GM23338 (cell line): ENCODE measurements around the gene SCIMP.

ENCODE experiments used
- EZH2phosphoT487 ChIP-seq: fragments of 200-600 bp; sonication (generic); IDR thresholded peaks from one replicate; pipeline ENCODE4 v1.8.1; 2018; ENCODE audit warnings: antibody characterized with exemption; ENCODE audit not compliant: unreplicated experiment
- POLR2AphosphoS5 ChIP-seq: IDR thresholded peaks from 2 replicates; pipeline ENCODE4 v1.6.1; 2016; ENCODE audit warnings: antibody characterized with exemption, low read depth

DNA sequence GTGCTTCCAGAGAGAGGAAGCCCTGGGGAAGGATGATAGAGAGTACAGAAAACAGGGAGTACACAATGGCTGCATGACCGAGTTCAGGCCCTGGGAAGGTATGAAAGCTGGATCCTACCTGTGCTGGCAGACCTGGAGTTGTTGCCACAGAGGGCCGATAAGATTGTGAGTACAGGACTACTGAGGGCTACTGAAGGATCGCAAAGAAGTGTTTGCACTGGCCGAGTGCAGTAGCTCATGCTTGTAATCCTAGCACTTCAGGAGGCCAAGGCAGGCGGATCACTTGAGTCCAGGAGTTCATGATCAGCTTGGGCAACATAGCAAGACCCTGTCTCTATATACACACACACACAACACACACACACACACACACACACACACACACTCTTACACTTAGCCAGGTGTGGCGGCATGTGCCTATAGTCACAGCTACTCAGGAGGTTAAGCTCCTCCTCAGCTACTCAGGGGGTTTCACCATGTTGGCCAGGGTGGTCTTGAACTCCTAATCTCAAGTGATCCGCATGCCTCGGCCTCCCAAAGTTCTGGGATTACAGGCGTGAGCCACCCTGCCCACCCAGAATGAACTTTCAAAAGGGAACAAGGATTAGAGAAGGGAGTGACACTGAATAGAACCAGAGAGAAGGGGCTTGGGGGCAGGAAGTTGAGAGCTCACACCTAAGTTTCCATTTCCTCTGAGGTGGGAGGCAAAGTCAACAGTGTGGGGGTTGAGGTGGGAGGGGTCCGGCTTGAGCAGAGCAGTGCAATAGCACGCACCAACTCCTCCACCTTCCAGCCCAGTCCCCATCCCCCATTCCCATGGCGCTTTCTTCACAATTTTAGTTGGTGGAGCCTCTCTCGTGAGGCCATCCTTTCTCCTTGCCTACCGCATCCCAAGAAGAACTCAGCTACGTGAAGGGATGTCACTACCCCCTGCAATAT lies 7.5 kb downstream of the SCIMP start:
- TF ChIP-seq POLR2AphosphoS5, result no peak
- TF ChIP-seq EZH2phosphoT487, result no peak
